ENCODE data around the gene VWCE. TPM values are rescaled to one million over a fixed set of nuclear protein-coding genes. Genes with fewer than 3 reads are reported as not detected.

Gene VWCE
- polyA plus RNA-seq, 1 donor from 2014 or later, result 9.8 TPM

GRCh38 chr11:61338783-61339489 lies 43.8 kb upstream of the VWCE start:
- no peaks in the 10 kb centered on the region for H4K20me1 ChIP-seq (ENCODE audit: insufficient read depth)

GRCh38 chr11:61337706-61338470 lies 42.8 kb upstream of the VWCE start:
- no peak for TF ChIP-seq POLR2AphosphoS5 (IDR thresholded peaks at IDR 0.05)
- no peak for TF ChIP-seq TAF1 (IDR thresholded peaks at IDR 0.05; ENCODE audit: low read depth)
- Histone ChIP-seq H3K9ac (ENCODE audit: low read length) (no peak overlapping the region), H4K20me1 (ENCODE audit: insufficient read depth) (no peaks in the 10 kb centered on the region), H3K4me3 (ENCODE audit: low read length) (no peak overlapping the region), H3K27me3 (ENCODE audit: insufficient read depth, low read depth, low read length) (no peaks in the 10 kb centered on the region), H3K27ac (ENCODE audit: low read length) (no peak overlapping the region), H2AFZ (ENCODE audit: low read depth, low read length) (no peak overlapping the region), H3K79me2 (replicated peaks; ENCODE audit: insufficient read depth, low read length) (no peaks in the 10 kb centered on the region), H3K9me3 (ENCODE audit: low read length) (no peaks in the 10 kb centered on the region), H3F3A (ENCODE audit: insufficient read depth, low read length, poor library complexity, severe bottlenecking) (no peaks in the 10 kb centered on the region), H3K4me2 (ENCODE audit: low read length) (no peak overlapping the region), H3K36me3 (ENCODE audit: insufficient read depth, low read length) (no peaks in the 10 kb centered on the region), H3K9me2 (ENCODE audit: insufficient read depth, low read length) (no peaks in the 10 kb centered on the region)

More at GRCh38 chr11:61338783-61339489, 43.8 kb upstream of the VWCE start:
- no peaks in the 10 kb centered on the region for H3K9me3 ChIP-seq (ENCODE audit: low read length)
- no peak overlapping the region for H3K27ac ChIP-seq (ENCODE audit: low read length)
- no peaks in the 10 kb centered on the region for H3K36me3 ChIP-seq (ENCODE audit: insufficient read depth, low read length)
- H3K4me3 ChIP-seq (ENCODE audit: low read length), result no peak overlapping the region
- no peaks in the 10 kb centered on the region for H3K9me2 ChIP-seq (ENCODE audit: insufficient read depth, low read length)
- H3K27me3 ChIP-seq (ENCODE audit: insufficient read depth, low read depth, low read length), result no peaks in the 10 kb centered on the region
- no peak overlapping the region for H2AFZ ChIP-seq (ENCODE audit: low read depth, low read length)
- H3K4me2 ChIP-seq (ENCODE audit: low read length), result no peak overlapping the region
- no peaks in the 10 kb centered on the region for H3F3A ChIP-seq (ENCODE audit: insufficient read depth, low read length, poor library complexity, severe bottlenecking)
- no peaks in the 10 kb centered on the region for H3K79me2 ChIP-seq (replicated peaks; ENCODE audit: insufficient read depth, low read length)
- TF ChIP-seq RAD21 (conservative IDR thresholded peaks at IDR 0.05), result no peak
- no peak for TF ChIP-seq SMC3 (conservative IDR thresholded peaks at IDR 0.05; ENCODE audit: poor library complexity)
- TF ChIP-seq CTCF (IDR thresholded peaks at IDR 0.05; ENCODE audit: poor library complexity, severe bottlenecking), result no peak
- TF ChIP-seq EZH2 (IDR thresholded peaks at IDR 0.05; ENCODE audit: borderline replicate concordance, insufficient read depth, low read length, poor library complexity, severe bottlenecking), result no peak
- no peak overlapping the region for H3K9ac ChIP-seq (ENCODE audit: low read length)

- Histone ChIP-seq H2AFZ (ENCODE audit: low read depth, low read length) (peak overlapping the region; percentile 67), H3K9ac (ENCODE audit: low read length) (peak overlapping the region; percentile 54)
- TF ChIP-seq MXI1 (conservative IDR thresholded peaks at IDR 0.05; ENCODE audit: poor library complexity, severe bottlenecking) (peak; percentile 50), CTCF (IDR thresholded peaks at IDR 0.05; ENCODE audit: poor library complexity, severe bottlenecking) (peak; percentile 98), TAF1 (IDR thresholded peaks at IDR 0.05; ENCODE audit: low read depth) (peak; percentile 47), RAD21 (conservative IDR thresholded peaks at IDR 0.05) (peak; percentile 93), POLR2AphosphoS5 (IDR thresholded peaks at IDR 0.05) (peak; percentile 68), EZH2 (IDR thresholded peaks at IDR 0.05; ENCODE audit: borderline replicate concordance, insufficient read depth, low read length, poor library complexity, severe bottlenecking) (no peak), EP300 (conservative IDR thresholded peaks at IDR 0.05; ENCODE audit: poor library complexity, severe bottlenecking) (no peak), SMC3 (conservative IDR thresholded peaks at IDR 0.05; ENCODE audit: poor library complexity) (peak; percentile 98), REST (IDR thresholded peaks at IDR 0.05; ENCODE audit: borderline replicate concordance) (peak; percentile 67)
Observed at GRCh38 chr11:61336171-61336935, 41.2 kb upstream of the VWCE start.

More at GRCh38 chr11:61336171-61336935, 41.2 kb upstream of the VWCE start:
- H3K4me3 ChIP-seq (ENCODE audit: low read length), result no peak overlapping the region
- no peaks in the 10 kb centered on the region for H3K9me3 ChIP-seq (ENCODE audit: low read length)
- H3K27me3 ChIP-seq (ENCODE audit: insufficient read depth, low read depth, low read length), result no peaks in the 10 kb centered on the region
- H3K36me3 ChIP-seq (ENCODE audit: insufficient read depth, low read length), result no peaks in the 10 kb centered on the region
- H3K4me2 ChIP-seq (ENCODE audit: low read length), result no peak overlapping the region
- peaks cover 15% of the 10 kb centered on the region for H3K79me2 ChIP-seq (replicated peaks; ENCODE audit: insufficient read depth, low read length)
- no peaks in the 10 kb centered on the region for H3F3A ChIP-seq (ENCODE audit: insufficient read depth, low read length, poor library complexity, severe bottlenecking)
- H4K20me1 ChIP-seq (ENCODE audit: insufficient read depth), result no peaks in the 10 kb centered on the region
- peak overlapping the region; percentile 72 for H3K27ac ChIP-seq (ENCODE audit: low read length)
- no peaks in the 10 kb centered on the region for H3K9me2 ChIP-seq (ENCODE audit: insufficient read depth, low read length)

Measured in neural cell (in vitro differentiated cells).